Fibroblast of villous mesenchyme (primary cell): ENCODE measurements around the gene ANKRD65. TPM values are rescaled to one million over a fixed set of nuclear protein-coding genes. Genes with fewer than 3 reads are reported as not detected.
A peak's percentile ranks its signal among the peaks of the same experiment; 100 is the strongest.
"Not testable (repeated sequence)": the region's sequence is repeated elsewhere in the genome, so short reads cannot be mapped to it uniquely, and the experiment has no call there.

ENCODE experiments used
- DNase-seq: peaks from one replicate; pipeline ENCODE4 v3.0.0-alpha.2; 2010; ENCODE audit warnings: low read depth
- H3K4me3 ChIP-seq: 2 replicates; pipeline ENCODE4 v1.5.1; 2011; ENCODE audit warnings: low read depth, mild to moderate bottlenecking, low read length
- total RNA-seq: library from RNA; depleted of rRNA; stranded (reverse); fragments of >200 nt; gene quantifications from 2 replicates; pipeline ENCODE4 v1.2.3, GENCODE V29; 2012
- TF ChIP-seq, protein P1 (sequence below): IDR thresholded peaks from 2 replicates; pipeline ENCODE4 v1.5.1; 2012; ENCODE audit warnings: low read depth, mild to moderate bottlenecking, low read length; ENCODE audit not compliant: insufficient read depth

Gene ANKRD65
- total RNA-seq, 1 donor: 0.43 TPM

DNA sequence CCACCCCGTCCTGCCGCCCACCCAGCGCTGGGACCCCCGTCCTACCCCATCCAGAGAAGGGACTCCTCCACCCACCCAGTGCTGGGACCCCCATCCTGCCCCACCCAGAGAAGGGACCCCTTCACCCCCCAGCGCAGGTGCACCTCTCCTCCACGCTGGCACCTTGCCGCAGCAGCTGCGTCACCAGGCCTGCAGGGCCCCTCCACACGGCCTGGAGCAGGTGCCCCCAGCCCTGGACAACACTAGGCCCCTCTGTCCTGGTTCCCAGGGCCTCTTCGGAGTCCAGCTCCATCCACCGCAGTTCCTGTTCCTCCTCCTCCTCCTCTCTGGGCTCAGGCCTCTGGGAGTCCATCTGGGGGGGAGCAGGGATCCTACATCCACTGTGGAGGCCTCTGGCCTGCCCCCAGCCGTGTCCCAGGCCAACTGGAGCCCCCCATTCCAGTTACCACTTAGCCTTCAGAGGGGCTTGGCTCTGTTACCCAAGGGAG lies 378 bp downstream of the ANKRD65 start:
- TF ChIP-seq, protein P1, sequence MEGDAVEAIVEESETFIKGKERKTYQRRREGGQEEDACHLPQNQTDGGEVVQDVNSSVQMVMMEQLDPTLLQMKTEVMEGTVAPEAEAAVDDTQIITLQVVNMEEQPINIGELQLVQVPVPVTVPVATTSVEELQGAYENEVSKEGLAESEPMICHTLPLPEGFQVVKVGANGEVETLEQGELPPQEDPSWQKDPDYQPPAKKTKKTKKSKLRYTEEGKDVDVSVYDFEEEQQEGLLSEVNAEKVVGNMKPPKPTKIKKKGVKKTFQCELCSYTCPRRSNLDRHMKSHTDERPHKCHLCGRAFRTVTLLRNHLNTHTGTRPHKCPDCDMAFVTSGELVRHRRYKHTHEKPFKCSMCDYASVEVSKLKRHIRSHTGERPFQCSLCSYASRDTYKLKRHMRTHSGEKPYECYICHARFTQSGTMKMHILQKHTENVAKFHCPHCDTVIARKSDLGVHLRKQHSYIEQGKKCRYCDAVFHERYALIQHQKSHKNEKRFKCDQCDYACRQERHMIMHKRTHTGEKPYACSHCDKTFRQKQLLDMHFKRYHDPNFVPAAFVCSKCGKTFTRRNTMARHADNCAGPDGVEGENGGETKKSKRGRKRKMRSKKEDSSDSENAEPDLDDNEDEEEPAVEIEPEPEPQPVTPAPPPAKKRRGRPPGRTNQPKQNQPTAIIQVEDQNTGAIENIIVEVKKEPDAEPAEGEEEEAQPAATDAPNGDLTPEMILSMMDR: no peak
- DNase-seq: no peak
- H3K4me3 ChIP-seq: no peak overlapping the region

GRCh38 chr1:1419813-1420653 lies 1.0 kb downstream of the ANKRD65 start:
- peak overlapping the region; percentile 32 for H3K4me3 ChIP-seq
- no peak for DNase-seq
- TF ChIP-seq, protein P1: no peak

DNA sequence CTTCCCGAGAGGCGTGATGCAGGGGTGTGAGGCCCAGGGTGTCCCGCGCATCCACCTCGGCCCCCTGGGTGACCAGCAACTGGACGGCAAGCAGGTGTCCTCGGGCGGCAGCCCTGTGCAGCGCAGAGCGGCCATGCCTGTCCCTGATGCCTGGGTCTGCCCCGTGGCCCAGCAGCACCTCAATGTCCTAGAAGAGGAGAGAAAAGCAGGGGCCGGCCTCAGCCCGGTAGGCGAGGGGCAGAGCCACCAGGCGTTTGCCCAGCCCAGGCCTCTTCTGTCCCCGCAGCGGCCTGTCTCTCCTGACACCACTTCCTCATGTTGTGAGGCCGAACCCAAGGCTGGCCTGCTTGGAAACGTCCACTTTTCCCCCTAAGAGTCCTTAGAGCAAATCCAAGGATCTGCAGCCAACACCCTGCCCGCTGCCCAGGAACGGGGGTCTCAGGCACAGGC lies 1.7 kb downstream of the ANKRD65 start:
- TF ChIP-seq, protein P1: no peak
- DNase-seq: no peak
- no peak overlapping the region for H3K4me3 ChIP-seq

- TF ChIP-seq, protein P1: no peak
- DNase-seq: no peak
- no peak overlapping the region for H3K4me3 ChIP-seq
Observed at GRCh38 chr1:1418464-1419362, 2.4 kb downstream of the ANKRD65 start.

- not testable (repeated sequence) for H3K4me3 ChIP-seq, DNase-seq
Observed at GRCh38 chr1:1417825-1418463, 3.1 kb downstream of the ANKRD65 start.

- not testable (repeated sequence) for H3K4me3 ChIP-seq, DNase-seq
Observed at GRCh38 chr1:1417396-1417795, 3.7 kb downstream of the ANKRD65 start.

DNA sequence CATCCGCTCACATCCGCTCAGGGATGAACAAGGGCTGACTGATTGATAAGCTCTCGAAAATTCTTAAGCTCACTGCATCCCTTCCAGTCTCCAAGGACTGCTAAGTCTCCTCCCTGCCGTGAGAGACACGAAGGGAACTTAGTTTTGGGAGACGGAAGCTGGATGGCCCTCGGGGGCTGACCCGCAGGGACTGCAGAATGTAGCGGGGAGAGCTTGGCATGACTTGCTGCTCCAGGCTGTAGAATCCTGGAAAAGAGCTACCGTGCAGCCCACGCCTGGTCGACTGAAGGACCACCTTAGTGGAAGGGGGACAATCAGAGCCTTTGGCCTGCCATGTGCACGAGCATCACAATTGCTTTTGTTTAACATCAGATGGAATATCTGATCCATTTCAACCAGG lies 5.3 kb downstream of the ANKRD65 start:
- no peak overlapping the region for H3K4me3 ChIP-seq
- TF ChIP-seq, protein P1: no peak
- no peak for DNase-seq

DNA sequence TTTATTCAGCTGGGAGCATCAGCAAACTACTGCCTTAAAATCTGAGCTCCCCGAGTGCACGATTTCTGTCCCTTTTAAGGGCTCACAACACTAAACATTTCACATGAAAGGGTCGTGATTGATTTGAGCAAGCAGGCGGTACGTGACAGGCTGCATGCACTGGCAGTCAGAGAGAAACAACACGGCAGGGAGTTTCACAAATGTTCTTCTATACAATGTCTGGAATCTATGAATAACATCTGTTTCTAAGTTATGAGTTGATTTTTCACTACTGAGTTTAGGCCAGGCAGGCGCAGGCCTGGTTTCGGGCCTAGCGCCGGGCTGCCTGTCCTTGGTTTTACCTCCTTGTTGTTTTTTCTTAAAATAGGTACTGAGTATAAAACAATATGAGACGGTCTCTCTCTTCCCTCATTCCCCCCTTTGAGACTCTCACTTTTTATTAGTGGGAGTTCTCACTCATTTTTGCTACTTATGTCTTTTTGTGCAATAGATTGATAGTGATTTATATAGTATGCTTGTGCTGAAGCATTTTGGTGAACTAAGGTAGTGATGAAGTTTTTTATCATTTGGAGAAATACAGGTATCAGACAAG lies 8.7 kb downstream of the ANKRD65 start:
- DNase-seq, H3K4me3 ChIP-seq: not testable (repeated sequence)
